HUES64 (cell line): Measurements from ENCODE around the gene TTC39C. TPM values are rescaled to one million over a fixed set of nuclear protein-coding genes. Genes with fewer than 3 reads are reported as not detected.

Source experiments
- H3K27ac ChIP-seq: 2 replicates; pipeline ENCODE4 v1.7.0; 2013; ENCODE audit warnings: low read depth, low read length, inconsistent platforms
- H3K27me3 ChIP-seq: 2 replicates; pipeline ENCODE4 v1.6.1; 2013; ENCODE audit warnings: mild to moderate bottlenecking, low read length; ENCODE audit not compliant: insufficient read depth
- H3K36me3 ChIP-seq: 2 replicates; pipeline ENCODE4 v1.6.1; 2013; ENCODE audit warnings: mild to moderate bottlenecking, low read length; ENCODE audit not compliant: insufficient read depth
- H3K4me1 ChIP-seq: 2 replicates; pipeline ENCODE4 v1.6.1; 2013; ENCODE audit warnings: mild to moderate bottlenecking, low read length, moderate library complexity; ENCODE audit not compliant: insufficient read depth
- H3K4me3 ChIP-seq: 2 replicates; pipeline ENCODE4 v1.5.1; 2013; ENCODE audit warnings: mild to moderate bottlenecking, low read length, moderate library complexity
- H3K9ac ChIP-seq: 2 replicates; pipeline ENCODE4 v1.6.1; 2013; ENCODE audit warnings: mild to moderate bottlenecking, low read depth, low read length
- H3K9me3 ChIP-seq: 2 replicates; pipeline ENCODE4 v1.6.1; 2013; ENCODE audit warnings: low read depth, low read length; ENCODE audit not compliant: insufficient read depth
- WGBS: fragments of 150-250, 120-280 bp; methylation state at CpG from one replicate; pipeline ENCODE4 v1.1.7; 2013; ENCODE audit warnings: missing lambda C conversion rate; 5-methylcytosine and 5-hydroxymethylcytosine counted together
- polyA plus RNA-seq, 2 experiments: library from polyadenylated mRNA; stranded (reverse); fragments of 50-300 nt; gene quantifications; one replicate each; pipeline ENCODE4 v1.2.3, GENCODE V29; 2013

TTC39C gene
- polyA plus RNA-seq (2013, experiment 1 of 2), result 15.1 TPM
- polyA plus RNA-seq (2013, experiment 2 of 2), result 16.0 TPM

DNA sequence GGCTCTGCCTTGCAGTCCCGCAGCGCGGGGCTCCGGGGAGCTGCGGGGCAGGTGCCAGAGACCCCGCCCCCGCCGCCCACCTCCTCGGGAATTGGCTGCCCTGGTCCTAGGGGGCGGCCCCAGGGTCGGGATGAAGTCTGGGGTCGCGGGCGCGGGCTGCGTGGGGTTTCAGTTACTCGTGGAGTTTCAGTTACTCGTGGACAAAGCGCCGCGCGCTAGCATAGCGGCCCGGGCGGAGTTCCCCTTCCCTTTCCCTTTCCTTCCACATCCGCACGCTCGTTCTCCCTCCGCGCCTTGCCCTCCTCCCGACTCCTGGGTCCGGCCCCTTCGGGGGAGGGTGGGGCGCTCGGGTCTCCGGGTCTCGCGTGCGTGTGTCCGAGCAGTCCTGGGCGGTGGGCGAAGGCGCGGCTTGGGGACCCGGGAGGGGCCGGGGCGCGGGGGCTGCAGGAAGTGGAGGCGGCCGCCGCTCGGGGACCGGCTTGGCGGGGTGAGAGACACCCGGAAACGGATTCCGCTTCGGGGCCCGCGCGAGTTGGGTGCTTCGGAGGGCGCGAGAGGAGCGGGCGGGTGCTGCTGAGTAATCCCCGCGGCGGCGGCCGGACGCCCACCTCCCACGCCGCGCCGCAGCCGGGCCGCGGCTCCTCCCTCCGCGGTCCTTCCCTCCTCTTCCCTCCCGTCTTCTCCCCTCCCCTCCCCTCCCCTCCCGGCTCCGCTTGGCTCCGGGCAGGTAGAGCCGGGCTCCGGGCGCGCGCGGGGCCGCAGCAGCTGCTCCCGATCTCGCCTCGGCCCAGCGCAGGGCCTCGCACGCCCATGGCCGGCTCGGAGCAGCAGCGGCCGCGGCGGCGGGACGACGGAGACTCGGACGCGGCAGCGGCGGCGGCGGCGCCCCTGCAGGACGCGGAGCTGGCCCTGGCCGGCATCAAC is at the start of gene TTC39C:
Gene TTC39C, plus strand, starts transcription at position 693 of the 924 bp plus-strand sequence. Its CDS starts 118 bp downstream, at position 811.
- no peak within 1 kb of the TSS for H3K27ac ChIP-seq

GRCh38 chr18:23966909-23967308 is 47.6 kb upstream of the TTC39C start:
- Histone ChIP-seq H3K4me3 (no peak overlapping the region), H3K4me1 (peaks cover 9% of the 10 kb centered on the region; the same call in 1 of the 2 replicates), H3K27me3 (no peaks in the 10 kb centered on the region), H3K9ac (no peak overlapping the region), H3K27ac (no peak overlapping the region), H3K9me3 (no peaks in the 10 kb centered on the region), H3K36me3 (no peaks in the 10 kb centered on the region)
- WGBS, result 90% methylated on average over 8 of the region's 8 CpGs

More for the DNA sequence above, at the start of gene TTC39C:
- Histone ChIP-seq H3K9me3 (no peaks in the 10 kb centered on the region), H3K9ac (peak within 1 kb of the TSS; percentile 80), H3K27me3 (peaks cover 45% of the 10 kb centered on the region), H3K36me3 (no peaks in the 10 kb centered on the region), H3K4me1 (peaks cover 30% of the 10 kb centered on the region), H3K4me3 (peak within 1 kb of the TSS; percentile 76)
- under 1% methylated on average over 118 of the region's 118 CpGs for WGBS

- Histone ChIP-seq H3K4me1 (peaks cover 9% of the 10 kb centered on the region; the same call in 1 of the 2 replicates), H3K4me3 (no peak overlapping the region), H3K27me3 (no peaks in the 10 kb centered on the region), H3K36me3 (no peaks in the 10 kb centered on the region), H3K9ac (no peak overlapping the region), H3K9me3 (no peaks in the 10 kb centered on the region), H3K27ac (no peak overlapping the region)
- WGBS, result 91% methylated on average over 9 of the region's 9 CpGs
Measured at GRCh38 chr18:23967321-23968089, 47.0 kb upstream of the TTC39C start.

DNA sequence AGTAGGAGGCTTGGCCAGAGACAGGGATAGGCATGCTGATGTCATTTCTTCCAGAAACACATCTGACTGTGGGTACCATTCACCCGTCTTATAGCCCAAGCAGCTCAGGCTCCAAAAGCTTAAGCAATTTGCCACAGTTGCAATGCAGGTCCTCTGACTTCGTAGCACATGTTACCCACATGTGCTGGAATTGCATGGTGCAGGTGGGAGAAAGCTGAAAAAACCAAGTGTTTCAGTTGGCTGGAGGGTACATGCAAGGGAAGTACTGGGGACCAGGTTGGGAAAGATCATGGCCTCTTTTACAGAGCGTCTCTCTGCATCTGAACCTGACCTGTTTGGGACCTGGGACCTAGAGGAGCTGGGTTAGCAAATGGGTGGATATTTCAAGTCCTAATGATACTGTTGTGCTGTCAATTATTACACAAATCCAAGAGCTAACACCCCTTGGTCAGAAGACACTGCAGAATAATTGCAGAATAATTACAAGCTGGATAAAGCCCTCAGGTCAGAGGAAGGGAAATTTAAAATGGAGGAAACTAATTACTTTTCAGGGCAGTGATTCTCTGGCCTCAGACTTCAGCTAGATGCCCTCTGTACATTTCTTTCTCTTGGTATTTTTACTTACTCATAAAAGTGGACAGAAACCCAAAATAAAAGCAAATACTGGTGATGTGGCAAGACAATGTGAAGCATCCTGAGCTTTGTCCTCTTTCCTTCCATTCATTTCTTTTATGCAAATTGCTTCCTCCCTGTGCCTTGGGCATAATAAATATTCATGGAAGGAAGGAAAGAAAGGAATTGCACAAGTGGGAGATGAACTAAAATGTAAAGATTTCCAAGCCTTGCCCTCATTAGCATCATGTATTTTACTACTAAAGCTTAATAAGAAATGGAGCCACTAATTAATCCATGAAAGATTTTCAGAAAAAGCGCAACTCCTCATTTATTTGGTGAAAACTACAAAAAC is 45.6 kb upstream of the TTC39C start:
- Histone ChIP-seq H3K36me3 (no peaks in the 10 kb centered on the region), H3K9ac (no peak overlapping the region), H3K9me3 (no peaks in the 10 kb centered on the region), H3K4me1 (peaks cover 9% of the 10 kb centered on the region; the same call in 1 of the 2 replicates), H3K4me3 (no peak overlapping the region), H3K27ac (no peak overlapping the region), H3K27me3 (no peaks in the 10 kb centered on the region)
- 94% methylated on average over 4 of the region's 4 CpGs for WGBS

- H3K4me3 ChIP-seq, result no peak overlapping the region
- H3K36me3 ChIP-seq, result no peaks in the 10 kb centered on the region
- H3K27ac ChIP-seq, result no peak overlapping the region
- WGBS, result 83% methylated on average over 4 of the region's 6 CpGs
- H3K9ac ChIP-seq, result no peak overlapping the region
- no peaks in the 10 kb centered on the region for H3K9me3 ChIP-seq
- H3K4me1 ChIP-seq, result peaks cover 9% of the 10 kb centered on the region; the same call in 1 of the 2 replicates
- H3K27me3 ChIP-seq, result no peaks in the 10 kb centered on the region
Measured at GRCh38 chr18:23969664-23970063, 44.9 kb upstream of the TTC39C start.

- Histone ChIP-seq H3K9ac (no peak overlapping the region), H3K4me1 (peaks cover 9% of the 10 kb centered on the region; the same call in 1 of the 2 replicates), H3K27me3 (no peaks in the 10 kb centered on the region), H3K9me3 (no peaks in the 10 kb centered on the region), H3K4me3 (no peak overlapping the region), H3K36me3 (no peaks in the 10 kb centered on the region), H3K27ac (no peak overlapping the region)
- 92% methylated on average over 7 of the region's 7 CpGs for WGBS
Measured at GRCh38 chr18:23970161-23971096, 44.1 kb upstream of the TTC39C start.

DNA sequence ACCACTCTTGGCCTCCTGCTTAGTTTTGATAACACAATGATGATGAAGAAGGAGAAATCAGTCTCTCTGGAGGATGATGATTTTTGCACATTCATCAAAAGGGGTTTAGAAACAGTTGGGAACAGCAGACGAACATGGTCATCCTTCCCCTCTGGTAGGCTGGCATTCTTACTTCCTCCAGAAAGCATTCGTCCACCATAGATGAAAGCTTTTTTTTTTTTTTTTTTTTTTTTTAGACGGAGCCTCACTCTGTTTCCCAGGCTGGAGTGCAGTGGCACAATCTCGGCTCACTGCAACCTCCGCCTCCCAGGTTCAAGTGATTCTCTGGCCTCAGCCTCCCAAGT is 43.5 kb upstream of the TTC39C start:
- no peak overlapping the region for H3K27ac ChIP-seq
- no peaks in the 10 kb centered on the region for H3K36me3 ChIP-seq
- WGBS, result 98% methylated on average over 4 of the region's 5 CpGs
- H3K27me3 ChIP-seq, result no peaks in the 10 kb centered on the region
- H3K9ac ChIP-seq, result no peak overlapping the region
- no peaks in the 10 kb centered on the region for H3K9me3 ChIP-seq
- peaks cover 9% of the 10 kb centered on the region; the same call in 1 of the 2 replicates for H3K4me1 ChIP-seq
- no peak overlapping the region for H3K4me3 ChIP-seq

GRCh38 chr18:23971666-23972230 is 42.8 kb upstream of the TTC39C start:
- no peaks in the 10 kb centered on the region for H3K27me3 ChIP-seq
- H3K4me1 ChIP-seq, result peaks cover 9% of the 10 kb centered on the region; the same call in 1 of the 2 replicates
- H3K4me3 ChIP-seq, result no peak overlapping the region
- no peak overlapping the region for H3K9ac ChIP-seq
- no peaks in the 10 kb centered on the region for H3K36me3 ChIP-seq
- H3K9me3 ChIP-seq, result no peaks in the 10 kb centered on the region
- no peak overlapping the region for H3K27ac ChIP-seq
- WGBS, result 89% methylated on average over 5 of the region's 5 CpGs

DNA sequence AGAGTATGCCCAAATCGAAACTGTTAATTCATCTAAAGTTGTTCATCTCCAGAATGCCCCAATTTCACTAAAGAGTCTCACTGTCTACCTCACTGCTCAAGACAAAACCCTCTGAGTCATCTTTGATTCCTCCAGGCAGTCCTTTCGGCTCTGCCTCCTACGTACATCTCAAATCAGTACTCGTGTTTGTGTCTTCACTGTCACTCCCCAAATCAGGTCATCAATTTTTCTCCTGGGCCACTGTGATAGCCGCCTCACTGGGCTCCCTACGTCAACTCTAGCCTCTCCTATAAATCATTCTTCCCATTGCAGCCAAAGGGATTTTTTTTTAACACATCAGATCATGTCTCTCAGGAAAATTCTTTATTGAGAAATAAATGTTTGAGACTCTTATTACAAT is 42.1 kb upstream of the TTC39C start:
- Histone ChIP-seq H3K27me3 (no peaks in the 10 kb centered on the region), H3K4me3 (no peak overlapping the region), H3K4me1 (peaks cover 9% of the 10 kb centered on the region; the same call in 1 of the 2 replicates), H3K27ac (no peak overlapping the region), H3K36me3 (no peaks in the 10 kb centered on the region), H3K9ac (no peak overlapping the region), H3K9me3 (no peaks in the 10 kb centered on the region)
- WGBS, result 91% methylated on average over 6 of the region's 6 CpGs
